Cardiac fibroblast (primary cell): ENCODE measurements around the gene SLC4A8.

Source experiments
- DNase-seq, 2 donors: peaks; one replicate each; pipeline versions ENCODE4 v3.0.0 to v3.0.0-alpha.2; 2010; ENCODE audit warnings: low read depth in 2 of 2
- H3K4me3 ChIP-seq, 2 donors: replicated peaks in 1 of 2; 1 replicate in 1 of 2; 2 replicates in 1 of 2; pipeline ENCODE4 v1.5.1; 2011; ENCODE audit warnings: low read depth in 2 of 2, low read length in 2 of 2, mild to moderate bottlenecking in 2 of 2, moderate library complexity in 1 of 2
- CTCF ChIP-seq: IDR thresholded peaks from one replicate; pipeline ENCODE4 v1.5.1; 2011; ENCODE audit warnings: low read depth, mild to moderate bottlenecking, low read length, inconsistent platforms

SLC4A8 gene

GRCh38 chr12:51470116-51470515, 45.5 kb downstream of the SLC4A8 start:
- H3K4me3 ChIP-seq, result no peak overlapping the region
- DNase-seq, result no peak
- TF ChIP-seq CTCF, result no peak

GRCh38 chr12:51471111-51471864, 46.7 kb downstream of the SLC4A8 start:
- no peak overlapping the region for H3K4me3 ChIP-seq
- DNase-seq, result peak in 1 of 2 donors; percentile 3
- no peak for TF ChIP-seq CTCF

GRCh38 chr12:51472984-51473383, 48.4 kb downstream of the SLC4A8 start:
- H3K4me3 ChIP-seq, result no peak overlapping the region
- TF ChIP-seq CTCF, result no peak
- DNase-seq, result no peak

GRCh38 chr12:51473947-51474346, 49.3 kb downstream of the SLC4A8 start:
- H3K4me3 ChIP-seq, result no peak overlapping the region
- no peak for TF ChIP-seq CTCF
- no peak for DNase-seq

GRCh38 chr12:51475543-51475942, 50.9 kb downstream of the SLC4A8 start:
- no peak for TF ChIP-seq CTCF
- DNase-seq, result peak in 1 of 2 donors; percentile 16
- no peak overlapping the region for H3K4me3 ChIP-seq

GRCh38 chr12:51480978-51481377, 56.3 kb downstream of the SLC4A8 start:
- DNase-seq, result no peak
- no peak overlapping the region for H3K4me3 ChIP-seq
- TF ChIP-seq CTCF, result no peak
